HG03097 (cell line): ENCODE measurements around the gene ATP6V0A1.
"Not testable (repeated sequence)": the region's sequence is repeated elsewhere in the genome, so short reads cannot be mapped to it uniquely, and the experiment has no call there.

Experiments used
- ATAC-seq: cut with Tn5 transposase; IDR thresholded peaks from one replicate; pipeline ENCODE4 v1.9.1; 2021; ENCODE audit not compliant: unreplicated experiment, low FRiP score

ATP6V0A1 gene

DNA sequence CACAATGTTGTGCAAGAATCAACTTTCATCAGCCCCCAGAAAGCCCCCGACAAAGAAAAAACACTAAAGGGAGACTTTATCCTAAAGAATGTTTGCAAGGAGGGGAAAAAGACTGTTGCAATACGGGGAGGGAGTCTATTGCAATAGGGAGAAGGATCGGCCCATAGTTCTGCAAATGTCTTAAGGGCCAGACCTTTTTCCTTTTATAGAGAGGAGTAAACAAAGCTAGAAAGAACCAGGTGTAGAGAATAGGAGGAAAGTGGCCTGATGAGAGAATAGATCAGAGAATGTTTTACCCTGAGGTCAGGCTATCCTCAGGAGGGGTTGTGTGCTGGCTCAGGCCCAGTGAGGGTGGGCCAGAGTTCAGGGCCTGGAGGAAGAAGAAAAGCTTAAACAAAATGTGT lies 26.9 kb upstream of the ATP6V0A1 start:
- no peak for ATAC-seq

DNA sequence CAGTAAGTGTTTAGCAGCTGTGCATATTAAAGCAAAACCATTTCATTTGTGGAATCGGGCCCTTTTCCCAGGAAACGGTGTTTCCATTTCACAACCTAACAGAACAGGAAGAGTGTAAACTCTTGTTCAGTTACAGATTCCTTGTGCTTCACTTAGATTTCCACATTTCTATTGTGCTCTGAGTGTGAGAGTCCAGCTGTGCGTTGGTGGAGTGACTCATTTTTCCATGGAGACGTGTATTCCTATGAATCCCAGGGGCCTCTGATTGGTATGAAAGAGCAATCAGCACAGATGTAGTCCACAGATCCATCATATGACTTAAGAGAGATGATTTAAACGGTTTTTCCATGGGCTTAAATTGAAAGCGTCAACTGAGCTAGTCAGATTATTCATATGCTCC lies 22.3 kb upstream of the ATP6V0A1 start:
- no peak for ATAC-seq

DNA sequence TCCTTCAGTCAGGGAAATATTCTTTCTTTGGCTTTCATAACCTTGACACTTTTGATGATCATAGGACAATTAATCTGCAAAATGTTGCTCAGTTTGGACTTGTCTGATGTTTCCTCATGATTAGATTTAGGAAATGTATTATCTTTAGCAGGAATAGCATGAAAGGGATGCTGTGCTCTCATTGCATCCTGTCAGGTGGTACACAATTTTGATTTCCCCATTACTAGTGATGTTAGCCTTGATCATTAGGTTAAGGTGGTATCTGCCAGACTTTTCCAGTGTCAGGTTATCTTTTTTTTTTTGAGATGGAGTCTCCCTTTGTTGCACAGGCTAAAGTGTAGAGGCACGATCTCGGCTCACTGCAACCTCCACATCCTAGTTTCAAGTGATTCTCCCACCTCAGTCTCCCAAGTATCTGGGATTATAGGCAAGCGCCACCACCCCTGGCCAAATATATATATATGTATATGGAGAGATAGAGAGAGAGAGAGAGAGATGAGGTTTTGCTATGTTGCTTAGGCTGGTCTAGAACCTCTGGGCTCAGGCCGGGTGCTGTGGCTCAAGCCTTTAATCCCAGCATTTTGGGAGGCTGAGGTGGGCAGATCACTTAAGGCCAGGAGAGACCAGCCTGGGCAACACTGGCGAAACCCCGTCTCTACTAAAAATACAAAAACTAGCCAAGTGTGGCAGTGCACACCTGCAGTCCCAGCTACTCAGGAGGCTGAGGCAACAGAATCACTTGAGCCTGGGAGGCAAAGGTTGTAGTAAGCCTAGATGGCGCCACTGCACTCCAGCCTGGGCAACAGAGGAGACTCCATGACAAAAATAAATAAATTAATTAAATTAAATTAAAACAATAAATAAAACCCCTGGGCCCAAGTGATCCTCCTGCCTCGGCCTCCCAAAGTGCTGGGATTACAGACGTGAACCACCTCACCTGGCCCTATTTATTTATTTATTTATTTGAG lies 19.8 kb upstream of the ATP6V0A1 start:
- no peak for ATAC-seq

DNA sequence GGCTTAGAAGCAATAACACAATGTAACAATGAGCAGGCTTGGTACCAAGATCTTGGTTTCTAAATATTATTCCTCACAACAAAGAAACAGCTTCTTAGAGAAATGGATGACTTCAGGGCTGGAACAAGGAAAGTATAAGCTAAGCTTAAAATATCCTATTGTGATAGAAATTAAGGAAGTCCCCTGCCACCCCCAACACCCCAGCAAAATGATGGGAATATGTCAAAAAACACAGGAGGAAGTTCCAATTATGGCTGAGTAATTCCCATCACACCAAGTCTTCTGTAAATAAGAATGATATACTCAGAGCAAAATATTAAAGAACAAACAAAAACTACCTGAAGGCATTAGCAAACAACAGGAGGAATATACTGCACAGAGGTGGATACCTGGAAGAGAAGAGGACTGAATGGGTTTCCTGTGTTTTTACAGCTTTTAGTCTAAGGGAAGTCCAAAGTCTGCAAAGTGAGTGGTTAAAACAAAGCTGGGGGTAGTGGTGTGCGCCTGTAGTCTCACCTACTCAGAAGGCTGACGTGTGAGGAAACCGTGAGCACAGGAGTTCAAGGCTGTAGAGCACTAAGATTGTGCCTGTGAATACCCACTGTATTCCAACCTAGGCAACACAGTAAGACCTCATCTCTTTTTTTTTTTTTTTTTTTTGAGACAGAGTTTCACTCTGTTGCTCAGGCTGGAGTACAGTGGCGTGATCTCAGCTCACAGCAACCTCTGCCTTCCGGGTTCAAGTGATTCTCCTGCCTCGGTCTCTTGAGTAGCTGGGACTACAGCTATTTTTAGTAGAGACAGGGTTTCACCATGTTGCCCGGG lies 17.1 kb upstream of the ATP6V0A1 start:
- no peak for ATAC-seq

DNA sequence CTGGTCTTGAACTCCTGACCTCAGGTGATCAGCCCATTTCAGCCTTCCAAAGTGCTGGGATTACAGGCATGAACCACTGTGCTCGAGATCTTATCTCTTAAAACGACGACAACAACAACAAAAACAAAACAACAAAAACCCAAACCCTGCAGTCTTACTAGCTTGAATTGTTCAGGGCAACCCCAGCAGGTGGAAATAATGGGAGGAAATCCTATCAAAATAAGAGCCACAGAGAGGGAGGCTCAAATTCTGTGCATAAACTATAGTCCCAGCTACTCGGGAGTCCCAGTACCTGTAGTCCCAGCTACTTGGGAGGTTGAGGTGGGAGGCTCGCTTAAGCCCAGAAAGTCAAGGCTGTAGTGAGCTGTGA lies 16.5 kb upstream of the ATP6V0A1 start:
- no peak for ATAC-seq

- not testable (repeated sequence) for ATAC-seq
Measured at GRCh38 chr17:42449176-42449575, 9.5 kb upstream of the ATP6V0A1 start.

- not testable (repeated sequence) for ATAC-seq
Measured at GRCh38 chr17:42449838-42450237, 8.8 kb upstream of the ATP6V0A1 start.

- ATAC-seq, result not testable (repeated sequence)
Measured at GRCh38 chr17:42451270-42451669, 7.4 kb upstream of the ATP6V0A1 start.

GRCh38 chr17:42453439-42453838 lies 5.2 kb upstream of the ATP6V0A1 start:
- ATAC-seq, result no peak

- ATAC-seq, result not testable (repeated sequence)
Measured at GRCh38 chr17:42454987-42455386, 3.7 kb upstream of the ATP6V0A1 start.

DNA sequence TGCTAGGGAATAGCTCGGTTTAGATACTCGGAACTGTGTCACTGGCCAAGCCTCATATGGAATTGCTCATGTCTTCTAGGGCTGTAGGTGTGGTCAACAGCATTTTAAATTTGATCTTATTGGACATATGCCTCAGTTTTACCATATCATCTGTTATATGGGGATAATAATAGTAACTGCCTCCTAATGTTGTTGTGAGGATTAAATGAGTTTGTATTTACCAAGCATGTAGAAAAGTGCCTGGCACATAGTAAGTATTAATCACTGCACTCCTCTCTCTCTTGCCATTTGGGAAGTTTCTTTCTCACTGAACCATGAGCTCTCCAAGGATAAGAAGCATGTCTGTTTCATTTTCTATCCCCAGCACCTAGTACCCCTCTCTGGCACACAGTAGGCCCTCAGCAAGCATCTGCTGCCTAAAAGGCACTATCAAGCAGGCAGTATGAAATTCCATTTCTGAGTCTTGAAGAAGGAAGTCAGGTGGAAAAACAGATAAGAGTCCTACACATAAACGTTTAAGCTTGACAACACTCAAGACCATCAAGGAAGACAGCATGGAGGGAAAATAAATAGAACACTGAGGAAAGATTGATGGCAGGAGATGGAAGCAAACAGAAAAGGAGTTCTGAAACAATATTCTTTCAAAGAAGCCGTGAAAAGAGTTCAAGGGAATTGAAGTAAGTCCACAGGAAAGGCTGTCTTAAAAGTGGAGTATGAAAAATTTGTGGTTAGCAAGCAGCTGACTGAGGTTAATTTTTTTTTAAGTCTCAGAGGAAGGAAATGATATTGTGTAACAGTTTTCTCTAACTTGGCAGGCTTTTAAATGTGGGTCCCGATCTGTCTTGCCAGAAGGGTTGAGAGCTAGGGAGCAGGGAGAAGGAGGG lies 2.2 kb upstream of the ATP6V0A1 start:
- peak; percentile 43 for ATAC-seq

- ATAC-seq, result no peak
Measured at GRCh38 chr17:42457107-42457792, 1.4 kb upstream of the ATP6V0A1 start.

DNA sequence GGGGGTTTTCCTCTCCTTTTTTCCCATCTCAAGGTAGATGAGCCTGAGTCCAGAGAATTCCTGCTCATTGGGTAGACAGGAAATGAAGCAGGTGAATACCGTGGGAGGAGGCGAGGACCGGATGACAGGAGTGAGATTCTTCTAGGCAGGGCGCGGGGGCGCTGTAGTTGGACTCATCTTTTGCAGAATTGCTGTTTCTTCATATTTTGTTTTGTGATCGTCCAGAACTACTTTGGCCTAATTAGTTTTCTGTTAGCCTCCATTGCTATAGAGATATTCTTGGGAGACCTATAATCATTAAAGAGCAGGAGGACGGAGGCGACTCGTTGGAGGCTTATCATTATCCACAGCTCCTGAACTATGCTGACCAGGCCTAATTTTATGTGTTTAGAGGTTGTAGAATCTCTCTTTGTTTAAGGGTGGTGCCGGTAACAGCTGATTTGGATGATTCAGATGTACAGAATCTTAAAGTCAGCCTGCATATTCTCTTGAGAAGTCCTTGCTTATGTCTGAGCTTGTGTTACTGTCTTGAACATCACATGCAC lies 650 bp downstream of the ATP6V0A1 start:
- no peak for ATAC-seq

GRCh38 chr17:42459801-42460281 lies 1.2 kb downstream of the ATP6V0A1 start:
- ATAC-seq, result no peak

- ATAC-seq, result no peak
Measured at GRCh38 chr17:42460371-42460770, 1.7 kb downstream of the ATP6V0A1 start.

DNA sequence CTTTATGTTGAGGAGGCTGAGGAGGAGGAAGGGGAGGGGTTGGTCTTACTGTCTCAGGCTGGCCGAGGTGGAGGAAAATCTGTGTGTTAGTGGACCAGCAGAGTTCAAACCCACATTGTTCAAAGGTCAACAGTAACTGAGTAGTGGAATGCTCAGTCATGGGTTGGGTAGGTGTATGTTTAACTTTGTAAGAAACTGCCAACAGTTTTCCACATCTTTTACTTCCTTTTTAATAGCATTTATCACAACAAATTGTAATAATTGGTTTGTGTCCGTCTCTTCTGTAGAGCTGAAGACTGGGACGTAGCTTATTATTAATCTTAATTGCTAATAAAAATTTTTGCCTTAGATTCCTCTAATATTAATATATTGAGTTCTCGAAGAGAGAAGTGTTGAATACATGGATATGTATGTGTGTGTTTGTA lies 5.3 kb downstream of the ATP6V0A1 start:
- ATAC-seq, result no peak

DNA sequence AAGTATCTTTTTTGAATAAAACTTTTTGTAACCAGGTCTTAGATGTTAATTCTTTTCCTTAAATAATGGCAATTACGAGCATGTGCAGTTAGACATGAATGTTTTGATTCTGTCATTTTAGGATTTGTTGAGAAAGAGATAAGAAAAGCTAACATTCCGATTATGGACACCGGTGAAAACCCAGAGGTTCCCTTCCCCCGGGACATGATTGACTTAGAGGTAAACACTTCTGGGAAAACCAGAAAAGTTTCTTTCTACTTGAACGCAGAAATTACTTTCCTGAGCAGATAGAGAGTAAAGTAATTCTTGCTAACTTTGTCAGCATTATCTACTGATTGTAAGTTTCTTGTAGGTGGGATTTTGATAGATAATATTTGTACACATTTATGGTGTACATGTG lies 9.2 kb downstream of the ATP6V0A1 start:
- no peak for ATAC-seq

DNA sequence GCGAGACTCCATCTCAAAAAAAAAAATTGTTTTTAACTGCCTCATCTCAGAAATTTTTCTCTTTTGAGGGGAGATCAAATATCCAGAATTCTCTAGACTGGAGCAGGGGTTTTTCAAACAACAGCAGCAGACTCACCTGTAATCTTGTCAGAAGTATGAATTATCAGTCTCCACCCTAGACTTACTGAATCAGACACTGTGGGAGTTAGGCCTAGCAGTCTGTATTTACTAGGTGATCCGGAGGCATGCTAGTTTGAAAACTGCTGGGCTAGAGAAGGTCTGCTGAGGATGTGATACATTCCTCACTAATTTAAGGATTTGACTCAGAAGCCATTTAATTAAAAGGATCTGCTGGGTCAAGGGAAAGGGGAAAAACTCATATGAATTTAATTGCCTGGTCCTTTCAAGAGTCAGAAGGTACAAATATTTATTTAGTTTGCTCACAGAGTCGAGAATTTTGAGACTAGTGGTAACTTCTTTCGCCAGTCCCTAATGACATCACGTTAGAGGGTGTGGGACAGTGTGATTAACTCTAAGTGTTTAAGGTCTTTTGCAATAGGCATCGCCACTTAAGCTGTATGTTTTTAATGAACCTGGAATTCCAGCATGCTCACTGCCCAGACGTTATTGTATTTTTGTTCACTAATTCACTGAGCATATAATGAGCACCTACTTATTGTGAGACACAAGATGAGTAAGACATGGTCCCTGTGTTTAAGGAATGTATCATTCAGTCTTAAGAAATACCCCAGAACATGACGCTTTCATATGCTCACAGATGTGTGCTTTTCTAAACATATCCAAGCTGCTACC lies 14.2 kb downstream of the ATP6V0A1 start:
- ATAC-seq, result no peak

GRCh38 chr17:42474276-42474675 lies 15.6 kb downstream of the ATP6V0A1 start:
- no peak for ATAC-seq
